Lower leg skin (tissue), 3 donors: ENCODE measurements around the gene ALG11.

ENCODE experiments used
- CTCF ChIP-seq, 3 donors: fragments of 450-650 bp; IDR thresholded peaks; one replicate each; pipeline ENCODE4 v1.5.1; 2016; ENCODE audit warnings: antibody characterized with exemption in 3 of 3, mild to moderate bottlenecking in 3 of 3, moderate library complexity in 2 of 3
- POLR2A ChIP-seq, 2 donors: fragments of 450-650 bp; IDR thresholded peaks; one replicate each; pipeline ENCODE4 v1.6.1; 2016 to 2017; ENCODE audit warnings: antibody characterized with exemption in 2 of 2, mild to moderate bottlenecking in 1 of 2, moderate library complexity in 1 of 2

- TF ChIP-seq CTCF (IDR thresholded peaks at IDR 0.05) (no peak), POLR2A (IDR thresholded peaks at IDR 0.05) (no peak)
Measured at GRCh38 chr13:52027832-52028231, 15.6 kb downstream of the ALG11 start.
